NCI-H1930 (cell line): ENCODE data around the gene TRIM27.
"Not testable (repeated sequence)": the region's sequence is repeated elsewhere in the genome, so short reads cannot be mapped to it uniquely, and the experiment has no call there.

Source experiments
- DNase-seq, 2 experiments: peaks; one replicate each; lab custom pipeline; 2025; lab: John Stamatoyannopoulos, UW

The TRIM27 gene

GRCh38 chr6:28923318-28924102 lies at the start of gene TRIM27:
TSS of gene TRIM27 (minus strand) at chr6:28923985. CDS start at chr6:28923632, 353 bp downstream.
- peak; percentile 74 to 89 for DNase-seq

GRCh38 chr6:28970056-28970455 lies 46.3 kb upstream of the TRIM27 start:
- DNase-seq: not testable (repeated sequence)

GRCh38 chr6:28969129-28969528 lies 45.3 kb upstream of the TRIM27 start:
- no peak for DNase-seq

- DNase-seq: no peak
Observed at GRCh38 chr6:28968476-28968875, 44.7 kb upstream of the TRIM27 start.

GRCh38 chr6:28965706-28966105 lies 41.9 kb upstream of the TRIM27 start:
- DNase-seq: no peak

- no peak for DNase-seq
Observed at GRCh38 chr6:28960846-28961500, 37.2 kb upstream of the TRIM27 start.

- not testable (repeated sequence) for DNase-seq
Observed at GRCh38 chr6:28958561-28959243, 34.9 kb upstream of the TRIM27 start.

- DNase-seq: not testable (repeated sequence)
Observed at GRCh38 chr6:28957795-28958314, 34.1 kb upstream of the TRIM27 start.

- no peak for DNase-seq
Observed at GRCh38 chr6:28956331-28956730, 32.5 kb upstream of the TRIM27 start.

- DNase-seq: no peak
Observed at GRCh38 chr6:28953585-28954258, 29.9 kb upstream of the TRIM27 start.

- peak; percentile 41 to 65 for DNase-seq
Observed at GRCh38 chr6:28953039-28953584, 29.3 kb upstream of the TRIM27 start.

- not testable (repeated sequence) for DNase-seq
Observed at GRCh38 chr6:28949656-28950195, 25.9 kb upstream of the TRIM27 start.

GRCh38 chr6:28948782-28949486 lies 25.1 kb upstream of the TRIM27 start:
- no peak for DNase-seq

- DNase-seq: no peak
Observed at GRCh38 chr6:28947831-28948270, 24.1 kb upstream of the TRIM27 start.

- no peak for DNase-seq
Observed at GRCh38 chr6:28947067-28947765, 23.4 kb upstream of the TRIM27 start.

GRCh38 chr6:28945349-28945748 lies 21.6 kb upstream of the TRIM27 start:
- no peak for DNase-seq

- DNase-seq: peak; percentile 32 to 59
Observed at GRCh38 chr6:28944412-28944865, 20.7 kb upstream of the TRIM27 start.

- peak; percentile 67 to 80 for DNase-seq
Observed at GRCh38 chr6:28943557-28944411, 20.0 kb upstream of the TRIM27 start.

GRCh38 chr6:28943223-28943556 lies 19.4 kb upstream of the TRIM27 start:
- peak in 1 of 2 experiments; percentile 21 for DNase-seq
